Measurements from ENCODE around the gene ENDOD1.

ENDOD1 gene

GRCh38 chr11:95076981-95077380, 12.7 kb upstream of the ENDOD1 start:
- Histone ChIP-seq H3K4me1 (peaks cover 7 to 82% (median 54%) of the 10 kb centered on the region in 4 donors), H3K36me3 (no peaks in the 10 kb centered on the region), H3K27me3 (no peaks in the 10 kb centered on the region), H3K4me3 (no peak overlapping the region), H3K9me3 (no peaks in the 10 kb centered on the region), H3K27ac (peak overlapping the region; percentile 73 to 81)
- TF ChIP-seq CTCF (IDR thresholded peaks at IDR 0.05): no peak
- DNase-seq: no peak
- intact Hi-C loops (cut with DNase I; ENCODE audit: low total_unique reads): loop anchor here (5.0 to 10.0 kb wide), 2 partner anchors 70 to 688 kb away; no protein-coding TSS in a partner anchor

GRCh38 chr11:95078526-95078925, 11.1 kb upstream of the ENDOD1 start:
- H3K4me3 ChIP-seq: no peak overlapping the region
- no peaks in the 10 kb centered on the region for H3K27me3 ChIP-seq
- DNase-seq: no peak
- intact Hi-C loops (cut with DNase I; ENCODE audit: low total_unique reads): loop anchor here (5.0 to 10.0 kb wide), 2 partner anchors 69 to 686 kb away; no protein-coding TSS in a partner anchor
- peaks cover 7 to 97% (median 64%) of the 10 kb centered on the region in 4 donors for H3K4me1 ChIP-seq
- no peaks in the 10 kb centered on the region for H3K36me3 ChIP-seq
- no peak for TF ChIP-seq CTCF (IDR thresholded peaks at IDR 0.05)
- H3K9me3 ChIP-seq: no peaks in the 10 kb centered on the region
- H3K27ac ChIP-seq: peak overlapping the region; percentile 73 to 81

- Histone ChIP-seq H3K27ac (peak overlapping the region; percentile 73 to 81), H3K4me1 (peaks cover 7 to 72% (median 44%) of the 10 kb centered on the region in 4 donors), H3K36me3 (no peaks in the 10 kb centered on the region), H3K9me3 (no peaks in the 10 kb centered on the region), H3K4me3 (no peak overlapping the region), H3K27me3 (no peaks in the 10 kb centered on the region)
- DNase-seq: no peak
- intact Hi-C loops (cut with DNase I; ENCODE audit: low total_unique reads): no loop called here
- no peak for TF ChIP-seq CTCF (IDR thresholded peaks at IDR 0.05)
Measured at GRCh38 chr11:95081010-95081409, 8.6 kb upstream of the ENDOD1 start.

GRCh38 chr11:95081412-95081811, 8.2 kb upstream of the ENDOD1 start:
- peak overlapping the region; percentile 73 to 81 for H3K27ac ChIP-seq
- peaks cover 7 to 69% (median 42%) of the 10 kb centered on the region in 4 donors for H3K4me1 ChIP-seq
- TF ChIP-seq CTCF (IDR thresholded peaks at IDR 0.05): no peak
- no peaks in the 10 kb centered on the region for H3K36me3 ChIP-seq
- DNase-seq: peak; percentile 86 to 96
- no peak overlapping the region for H3K4me3 ChIP-seq
- H3K27me3 ChIP-seq: no peaks in the 10 kb centered on the region
- H3K9me3 ChIP-seq: no peaks in the 10 kb centered on the region
- intact Hi-C loops (cut with DNase I; ENCODE audit: low total_unique reads): no loop called here

GRCh38 chr11:95082576-95083001, 7.1 kb upstream of the ENDOD1 start:
- intact Hi-C loops (cut with DNase I; ENCODE audit: low total_unique reads): no loop called here
- H3K4me3 ChIP-seq: no peak overlapping the region
- no peak for DNase-seq
- no peaks in the 10 kb centered on the region for H3K9me3 ChIP-seq
- H3K36me3 ChIP-seq: no peaks in the 10 kb centered on the region
- no peak for TF ChIP-seq CTCF (IDR thresholded peaks at IDR 0.05)
- peak overlapping the region; percentile 73 to 81 for H3K27ac ChIP-seq
- peaks cover 7 to 58% (median 32%) of the 10 kb centered on the region in 4 donors for H3K4me1 ChIP-seq
- H3K27me3 ChIP-seq: no peaks in the 10 kb centered on the region

GRCh38 chr11:95084509-95084908, 5.1 kb upstream of the ENDOD1 start:
- Histone ChIP-seq H3K4me1 (peaks cover 7 to 49% (median 33%) of the 10 kb centered on the region in 4 donors), H3K36me3 (no peaks in the 10 kb centered on the region), H3K9me3 (no peaks in the 10 kb centered on the region), H3K27me3 (no peaks in the 10 kb centered on the region), H3K27ac (peak overlapping the region; percentile 9 to 81), H3K4me3 (no peak overlapping the region)
- DNase-seq: no peak
- no peak for TF ChIP-seq CTCF (IDR thresholded peaks at IDR 0.05)
- intact Hi-C loops (cut with DNase I; ENCODE audit: low total_unique reads): no loop called here
